ENCODE measurements around the gene PPP1R9B.

DNA sequence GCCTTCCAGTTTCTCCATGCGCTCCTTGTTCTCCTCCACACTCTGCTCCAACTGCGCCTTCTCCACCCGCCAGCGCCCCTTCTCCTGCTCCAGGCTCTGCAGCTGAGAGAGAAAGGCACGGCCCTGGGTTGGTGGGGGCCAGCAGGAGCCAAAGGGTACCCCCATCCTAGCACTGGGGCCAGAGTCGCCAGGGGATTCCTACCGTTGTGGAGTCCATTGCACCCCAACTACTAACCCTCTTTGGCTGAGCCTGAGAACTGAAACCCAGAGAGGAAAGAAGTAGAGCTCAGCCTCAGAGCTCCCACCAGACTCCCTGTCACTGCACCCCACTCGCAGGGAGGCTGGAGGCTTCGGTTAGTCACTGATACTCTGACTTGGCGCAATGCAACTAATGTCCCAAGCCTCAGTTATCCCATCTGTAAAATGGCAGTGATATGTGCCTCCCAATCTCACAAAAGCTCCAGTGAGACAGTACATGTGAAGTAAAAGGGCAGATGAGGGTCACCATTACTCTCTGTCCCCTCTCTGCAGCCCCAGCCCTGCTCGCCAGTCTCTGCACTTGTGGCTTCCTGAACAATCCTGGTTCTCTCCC is 14.3 kb downstream of the PPP1R9B start:
- TF ChIP-seq, protein P1, sequence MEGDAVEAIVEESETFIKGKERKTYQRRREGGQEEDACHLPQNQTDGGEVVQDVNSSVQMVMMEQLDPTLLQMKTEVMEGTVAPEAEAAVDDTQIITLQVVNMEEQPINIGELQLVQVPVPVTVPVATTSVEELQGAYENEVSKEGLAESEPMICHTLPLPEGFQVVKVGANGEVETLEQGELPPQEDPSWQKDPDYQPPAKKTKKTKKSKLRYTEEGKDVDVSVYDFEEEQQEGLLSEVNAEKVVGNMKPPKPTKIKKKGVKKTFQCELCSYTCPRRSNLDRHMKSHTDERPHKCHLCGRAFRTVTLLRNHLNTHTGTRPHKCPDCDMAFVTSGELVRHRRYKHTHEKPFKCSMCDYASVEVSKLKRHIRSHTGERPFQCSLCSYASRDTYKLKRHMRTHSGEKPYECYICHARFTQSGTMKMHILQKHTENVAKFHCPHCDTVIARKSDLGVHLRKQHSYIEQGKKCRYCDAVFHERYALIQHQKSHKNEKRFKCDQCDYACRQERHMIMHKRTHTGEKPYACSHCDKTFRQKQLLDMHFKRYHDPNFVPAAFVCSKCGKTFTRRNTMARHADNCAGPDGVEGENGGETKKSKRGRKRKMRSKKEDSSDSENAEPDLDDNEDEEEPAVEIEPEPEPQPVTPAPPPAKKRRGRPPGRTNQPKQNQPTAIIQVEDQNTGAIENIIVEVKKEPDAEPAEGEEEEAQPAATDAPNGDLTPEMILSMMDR (IDR thresholded peaks at IDR 0.05) = no peak
- no peak for TF ChIP-seq EZH2 (IDR thresholded peaks at IDR 0.05; ENCODE audit: borderline replicate concordance, insufficient read depth, low read depth, low read length, poor library complexity, severe bottlenecking)
